Endothelial cell of umbilical vein (primary cell): ENCODE measurements around the gene WDR27.

ENCODE experiments used
- FOS ChIP-seq: IDR thresholded peaks from 2 replicates; pipeline ENCODE4 v1.6.1; 2011; ENCODE audit warnings: mild to moderate bottlenecking, low read length, moderate library complexity, borderline replicate concordance; ENCODE audit not compliant: insufficient read depth
- POLR2AphosphoS5 ChIP-seq: IDR thresholded peaks from 2 replicates; pipeline ENCODE4 v1.6.1; 2012; ENCODE audit warnings: low read depth, mild to moderate bottlenecking, control low read depth, low read length, moderate library complexity; ENCODE audit not compliant: insufficient read depth
- TF ChIP-seq, protein P1 (sequence below): IDR thresholded peaks from 2 replicates; pipeline ENCODE4 v1.6.1; 2011; ENCODE audit not compliant: insufficient read depth, insufficient read length
- TF ChIP-seq, protein P2 (sequence below), 2 donors: IDR thresholded peaks; 1 replicate in 1 of 2; 2 replicates in 1 of 2; pipeline ENCODE4 v1.5.1; 2011; ENCODE audit warnings: low read length in 2 of 2, mild to moderate bottlenecking in 2 of 2, moderate library complexity in 2 of 2, control low read depth in 1 of 2, inconsistent platforms in 1 of 2, low read depth in 1 of 2; ENCODE audit not compliant: insufficient read depth in 1 of 2; ENCODE audit errors: extremely low read depth in 1 of 2

DNA sequence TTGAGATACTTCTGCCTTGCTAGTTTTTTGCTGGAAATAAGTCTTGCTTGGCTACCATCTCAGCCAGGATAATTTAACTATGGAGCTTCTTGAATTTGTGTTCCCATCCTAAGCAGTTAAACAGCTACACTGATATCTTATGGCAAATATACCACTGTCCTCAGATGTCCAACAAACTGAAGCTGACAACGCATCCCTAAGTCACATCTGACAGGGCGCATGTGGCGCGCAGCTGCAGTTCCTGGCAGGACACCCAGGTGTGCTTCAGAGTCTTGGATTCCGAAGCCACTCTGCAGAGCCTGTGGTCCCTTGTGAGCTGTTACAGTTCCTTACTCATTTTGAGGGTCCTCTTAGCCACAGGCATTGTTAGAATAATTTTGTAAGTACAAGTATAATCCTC, 127.9 kb downstream of the WDR27 start:
- no peak for TF ChIP-seq FOS
- TF ChIP-seq, protein P1, sequence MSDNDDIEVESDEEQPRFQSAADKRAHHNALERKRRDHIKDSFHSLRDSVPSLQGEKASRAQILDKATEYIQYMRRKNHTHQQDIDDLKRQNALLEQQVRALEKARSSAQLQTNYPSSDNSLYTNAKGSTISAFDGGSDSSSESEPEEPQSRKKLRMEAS: no peak
- TF ChIP-seq POLR2AphosphoS5: no peak
- TF ChIP-seq, protein P2, sequence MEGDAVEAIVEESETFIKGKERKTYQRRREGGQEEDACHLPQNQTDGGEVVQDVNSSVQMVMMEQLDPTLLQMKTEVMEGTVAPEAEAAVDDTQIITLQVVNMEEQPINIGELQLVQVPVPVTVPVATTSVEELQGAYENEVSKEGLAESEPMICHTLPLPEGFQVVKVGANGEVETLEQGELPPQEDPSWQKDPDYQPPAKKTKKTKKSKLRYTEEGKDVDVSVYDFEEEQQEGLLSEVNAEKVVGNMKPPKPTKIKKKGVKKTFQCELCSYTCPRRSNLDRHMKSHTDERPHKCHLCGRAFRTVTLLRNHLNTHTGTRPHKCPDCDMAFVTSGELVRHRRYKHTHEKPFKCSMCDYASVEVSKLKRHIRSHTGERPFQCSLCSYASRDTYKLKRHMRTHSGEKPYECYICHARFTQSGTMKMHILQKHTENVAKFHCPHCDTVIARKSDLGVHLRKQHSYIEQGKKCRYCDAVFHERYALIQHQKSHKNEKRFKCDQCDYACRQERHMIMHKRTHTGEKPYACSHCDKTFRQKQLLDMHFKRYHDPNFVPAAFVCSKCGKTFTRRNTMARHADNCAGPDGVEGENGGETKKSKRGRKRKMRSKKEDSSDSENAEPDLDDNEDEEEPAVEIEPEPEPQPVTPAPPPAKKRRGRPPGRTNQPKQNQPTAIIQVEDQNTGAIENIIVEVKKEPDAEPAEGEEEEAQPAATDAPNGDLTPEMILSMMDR (IDR thresholded peaks at IDR 0.05; ENCODE audit: extremely low read depth in 1 of 2, insufficient read depth in 1 of 2, low read depth in 1 of 2, low read length in 2 of 2): no peak
